PFSK-1 (cell line): ENCODE results near the gene UBE2D2.

ENCODE experiments used
- FOXP2 ChIP-seq: optimal IDR thresholded peaks from 2 replicates; pipeline ENCODE3; 2011; ENCODE audit warnings: borderline replicate concordance, control low read depth, inconsistent platforms; ENCODE audit not compliant: insufficient read depth; ENCODE audit errors: extremely low read length, extremely low read depth
- POLR2AphosphoS5 ChIP-seq: IDR thresholded peaks from 2 replicates; pipeline ENCODE4 v1.6.1; 2012; ENCODE audit warnings: low read depth, mild to moderate bottlenecking, control low read depth, low read length, moderate library complexity
- REST ChIP-seq, 2 experiments: IDR thresholded peaks; 2 replicates each; pipeline versions ENCODE4 v1.6.1 to v1.8.0; 2011 to 2012; ENCODE audit warnings: low read depth in 2 of 2, low read length in 2 of 2, control low read depth in 1 of 2, inconsistent platforms in 1 of 2, mild to moderate bottlenecking in 1 of 2, moderate library complexity in 1 of 2; ENCODE audit not compliant: insufficient read depth in 1 of 2
- SIN3A ChIP-seq: IDR thresholded peaks from 2 replicates; pipeline ENCODE4 v1.6.1; 2012; ENCODE audit warnings: mild to moderate bottlenecking, low read length, moderate library complexity, borderline replicate concordance; ENCODE audit not compliant: insufficient read depth
- TAF1 ChIP-seq: IDR thresholded peaks from 2 replicates; pipeline ENCODE4 v1.6.1; 2012; ENCODE audit warnings: low read length, control low read depth, borderline replicate concordance; ENCODE audit not compliant: insufficient read depth

Gene UBE2D2

GRCh38 chr5:139554264-139554663 is 6.9 kb upstream of the UBE2D2 start:
- TF ChIP-seq SIN3A, result no peak

- TF ChIP-seq POLR2AphosphoS5 (no peak), TAF1 (no peak), SIN3A (no peak), REST (IDR thresholded peaks at IDR 0.05; ENCODE audit: insufficient read depth in 1 of 2, low read depth in 2 of 2, low read length in 2 of 2) (no peak), FOXP2 (no peak)
Measured at GRCh38 chr5:139557811-139558210, 3.3 kb upstream of the UBE2D2 start.

- TF ChIP-seq REST (IDR thresholded peaks at IDR 0.05; ENCODE audit: insufficient read depth in 1 of 2, low read depth in 2 of 2, low read length in 2 of 2) (no peak), FOXP2 (no peak), TAF1 (no peak), SIN3A (no peak), POLR2AphosphoS5 (no peak; the same call in 1 of the 2 replicates)
Measured at GRCh38 chr5:139561655-139562451, 714 bp downstream of the UBE2D2 start.

- no peak for TF ChIP-seq FOXP2
- TF ChIP-seq TAF1, result no peak
- no peak for TF ChIP-seq REST (IDR thresholded peaks at IDR 0.05; ENCODE audit: insufficient read depth in 1 of 2, low read depth in 2 of 2, low read length in 2 of 2)
- no peak for TF ChIP-seq POLR2AphosphoS5
- TF ChIP-seq SIN3A, result no peak
Measured at GRCh38 chr5:139562847-139563246, 1.7 kb downstream of the UBE2D2 start.

GRCh38 chr5:139565411-139566305 is 4.5 kb downstream of the UBE2D2 start:
- TF ChIP-seq FOXP2, result no peak
- no peak for TF ChIP-seq REST (IDR thresholded peaks at IDR 0.05; ENCODE audit: insufficient read depth in 1 of 2, low read depth in 2 of 2, low read length in 2 of 2)
- TF ChIP-seq SIN3A, result no peak
- TF ChIP-seq TAF1, result no peak
- no peak for TF ChIP-seq POLR2AphosphoS5
